ENCODE measurements around the gene TBC1D22A. TPM values are rescaled to one million over a fixed set of nuclear protein-coding genes. Genes with fewer than 3 reads are reported as not detected.

The TBC1D22A gene
- total and polyA plus RNA-seq, 2 donors (not counting 3 experiments of a cell fraction or from before 2014, with no cell fraction given): 26.1 to 32.4 TPM

DNA sequence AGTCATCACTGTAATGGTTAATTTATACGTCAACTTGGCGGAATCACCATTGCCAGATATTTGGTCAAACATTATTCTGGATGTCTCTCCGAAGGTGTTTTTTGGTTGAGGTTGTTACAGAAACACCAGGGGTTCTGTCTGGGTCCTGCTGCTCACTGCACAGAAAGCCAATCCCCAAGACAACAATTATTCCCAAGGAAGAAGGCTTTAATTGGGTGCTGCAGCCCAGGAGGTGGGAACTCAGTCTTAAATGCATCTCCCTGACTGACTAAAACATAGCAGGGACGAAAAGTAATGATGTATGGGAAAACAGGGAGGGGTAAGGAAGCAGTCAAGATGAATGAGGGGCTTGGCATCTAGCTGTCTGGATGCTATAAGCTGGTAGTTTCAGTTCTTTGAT is 331.3 kb downstream of the TBC1D22A start:
- intact Hi-C loops (cut with micrococcal nuclease): no loop called here
- POLR2A ChIA-PET: no interaction called here
- no peaks in the 10 kb centered on the region for H4K20me1 ChIP-seq (replicated peaks; ENCODE audit: control insufficient read depth, extremely low read depth, insufficient read depth, low read length)
- H3K27me3 ChIP-seq (ENCODE audit: control insufficient read depth in 2 of 2, insufficient read depth in 2 of 2, low read length in 2 of 2): no peaks in the 10 kb centered on the region
- H3K9me1 ChIP-seq (replicated peaks; ENCODE audit: control insufficient read depth, extremely low read depth, insufficient read depth, low read length): no peaks in the 10 kb centered on the region
- no peaks in the 10 kb centered on the region for H3K79me2 ChIP-seq (ENCODE audit: control insufficient read depth, insufficient read depth, low read length)
- peaks cover 8% of the 10 kb centered on the region for H3K4me1 ChIP-seq (ENCODE audit: control insufficient read depth, extremely low read depth, insufficient read depth, low read length)
- FAIRE-seq: no peak
- no peaks in the 10 kb centered on the region for H3K9me3 ChIP-seq (replicated peaks; ENCODE audit: control insufficient read depth, insufficient read depth, low read length)
- CTCF ChIA-PET: no interaction called here
- TF ChIP-seq, protein P1, sequence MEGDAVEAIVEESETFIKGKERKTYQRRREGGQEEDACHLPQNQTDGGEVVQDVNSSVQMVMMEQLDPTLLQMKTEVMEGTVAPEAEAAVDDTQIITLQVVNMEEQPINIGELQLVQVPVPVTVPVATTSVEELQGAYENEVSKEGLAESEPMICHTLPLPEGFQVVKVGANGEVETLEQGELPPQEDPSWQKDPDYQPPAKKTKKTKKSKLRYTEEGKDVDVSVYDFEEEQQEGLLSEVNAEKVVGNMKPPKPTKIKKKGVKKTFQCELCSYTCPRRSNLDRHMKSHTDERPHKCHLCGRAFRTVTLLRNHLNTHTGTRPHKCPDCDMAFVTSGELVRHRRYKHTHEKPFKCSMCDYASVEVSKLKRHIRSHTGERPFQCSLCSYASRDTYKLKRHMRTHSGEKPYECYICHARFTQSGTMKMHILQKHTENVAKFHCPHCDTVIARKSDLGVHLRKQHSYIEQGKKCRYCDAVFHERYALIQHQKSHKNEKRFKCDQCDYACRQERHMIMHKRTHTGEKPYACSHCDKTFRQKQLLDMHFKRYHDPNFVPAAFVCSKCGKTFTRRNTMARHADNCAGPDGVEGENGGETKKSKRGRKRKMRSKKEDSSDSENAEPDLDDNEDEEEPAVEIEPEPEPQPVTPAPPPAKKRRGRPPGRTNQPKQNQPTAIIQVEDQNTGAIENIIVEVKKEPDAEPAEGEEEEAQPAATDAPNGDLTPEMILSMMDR (IDR thresholded peaks at IDR 0.05; ENCODE audit: extremely low read depth in 1 of 2, insufficient read depth in 1 of 2, low read depth in 1 of 2, low read length in 2 of 2): no peak
- TF ChIP-seq POLR2AphosphoS5 (IDR thresholded peaks at IDR 0.05; ENCODE audit: insufficient read depth, low read depth, low read length) (no peak), FOS (IDR thresholded peaks at IDR 0.05; ENCODE audit: borderline replicate concordance, insufficient read depth, low read length) (no peak), EZH2 (IDR thresholded peaks at IDR 0.05; ENCODE audit: borderline replicate concordance, low read depth, low read length, severe bottlenecking) (no peak), JUN (IDR thresholded peaks at IDR 0.05; ENCODE audit: borderline replicate concordance, insufficient read depth, insufficient read length, low read depth) (no peak), MYC (IDR thresholded peaks at IDR 0.05; ENCODE audit: low read depth, low read length) (no peak), POLR2A (IDR thresholded peaks at IDR 0.05; ENCODE audit: low read depth, low read length) (no peak), GATA2 (IDR thresholded peaks at IDR 0.05; ENCODE audit: insufficient read depth, insufficient read length, low read depth, low read length) (no peak)
- TF ChIP-seq, protein P2, sequence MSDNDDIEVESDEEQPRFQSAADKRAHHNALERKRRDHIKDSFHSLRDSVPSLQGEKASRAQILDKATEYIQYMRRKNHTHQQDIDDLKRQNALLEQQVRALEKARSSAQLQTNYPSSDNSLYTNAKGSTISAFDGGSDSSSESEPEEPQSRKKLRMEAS (IDR thresholded peaks at IDR 0.05; ENCODE audit: insufficient read depth, insufficient read length): no peak
- H3K4me3 ChIP-seq (replicated peaks in 1 of 3; ENCODE audit: insufficient read depth in 1 of 3, low read depth in 1 of 3, low read length in 3 of 3): no peak overlapping the region
- no peak overlapping the region for H3K27ac ChIP-seq (ENCODE audit: insufficient read depth, low read depth, low read length)
- dilution Hi-C loops (cut with MboI; ENCODE audit: extremely low pct_ligation_motif_present, low sequenced_read_pairs): no loop called here
- H3K36me3 ChIP-seq (ENCODE audit: control insufficient read depth in 2 of 2, extremely low read depth in 1 of 2, insufficient read depth in 2 of 2, low read length in 2 of 2): no peaks in the 10 kb centered on the region
- no peak overlapping the region for H2AFZ ChIP-seq (ENCODE audit: low read depth, low read length)
- no peak for DNase-seq (ENCODE audit: low read depth, low spot score)
- no TSS peak for BruUV-seq (replicated peaks)
- H3K4me2 ChIP-seq (ENCODE audit: insufficient read depth, low read length): no peak overlapping the region
- no peak overlapping the region for H3K9ac ChIP-seq (replicated peaks; ENCODE audit: extremely low read depth, insufficient read depth, low read length)
